Nephron progenitor cell (in vitro differentiated cells): Measurements from ENCODE around the gene ME1.
A peak's percentile ranks its signal among the peaks of the same experiment; 100 is the strongest.

Experiments
- DNase-seq: peaks from one replicate; pipeline ENCODE4 v3.0.0; 2021
- H3K27ac Mint-ChIP-seq: 2 replicates; pipeline ENCODE4 v1.8.0; 2021; ENCODE audit warnings: mild to moderate bottlenecking, moderate library complexity, mixed read lengths
- H3K27me3 Mint-ChIP-seq: 2 replicates; pipeline ENCODE4 v1.8.0; 2021; ENCODE audit warnings: mild to moderate bottlenecking, low read depth, mixed read lengths; ENCODE audit not compliant: poor library complexity
- H3K36me3 Mint-ChIP-seq: 2 replicates; pipeline ENCODE4 v1.8.0; 2021; ENCODE audit warnings: low read depth, mixed read lengths
- H3K4me1 Mint-ChIP-seq: 2 replicates; pipeline ENCODE4 v1.8.0; 2021; ENCODE audit warnings: mixed read lengths
- H3K4me3 Mint-ChIP-seq: 2 replicates; pipeline ENCODE4 v1.8.0; 2021; ENCODE audit warnings: mild to moderate bottlenecking, moderate library complexity, mixed read lengths
- H3K9me3 Mint-ChIP-seq: 2 replicates; pipeline ENCODE4 v1.8.0; 2021; ENCODE audit warnings: mild to moderate bottlenecking, moderate library complexity, mixed read lengths
- TF ChIP-seq, protein P1 (sequence below): fragments of 200-600 bp; sonication (generic); IDR thresholded peaks from 2 replicates; pipeline ENCODE4 v1.5.0; 2021; ENCODE audit warnings: antibody characterized with exemption

The ME1 gene

GRCh38 chr6:83430611-83431544 lies at the start of gene ME1:
ME1 (minus strand) TSS chr6:83431051; CDS start chr6:83430954, 97 bp downstream.
- DNase-seq, result peak; percentile 83
- Mint-ChIP-seq H3K4me1 (peaks cover 28% of the 10 kb centered on the region), H3K27ac (peak within 1 kb of the TSS; percentile 72), H3K36me3 (peaks cover 6% of the 10 kb centered on the region), H3K9me3 (peaks cover 3% of the 10 kb centered on the region), H3K27me3 (peaks cover 10% of the 10 kb centered on the region), H3K4me3 (peak within 1 kb of the TSS; percentile 85)
- TF ChIP-seq, protein P1, sequence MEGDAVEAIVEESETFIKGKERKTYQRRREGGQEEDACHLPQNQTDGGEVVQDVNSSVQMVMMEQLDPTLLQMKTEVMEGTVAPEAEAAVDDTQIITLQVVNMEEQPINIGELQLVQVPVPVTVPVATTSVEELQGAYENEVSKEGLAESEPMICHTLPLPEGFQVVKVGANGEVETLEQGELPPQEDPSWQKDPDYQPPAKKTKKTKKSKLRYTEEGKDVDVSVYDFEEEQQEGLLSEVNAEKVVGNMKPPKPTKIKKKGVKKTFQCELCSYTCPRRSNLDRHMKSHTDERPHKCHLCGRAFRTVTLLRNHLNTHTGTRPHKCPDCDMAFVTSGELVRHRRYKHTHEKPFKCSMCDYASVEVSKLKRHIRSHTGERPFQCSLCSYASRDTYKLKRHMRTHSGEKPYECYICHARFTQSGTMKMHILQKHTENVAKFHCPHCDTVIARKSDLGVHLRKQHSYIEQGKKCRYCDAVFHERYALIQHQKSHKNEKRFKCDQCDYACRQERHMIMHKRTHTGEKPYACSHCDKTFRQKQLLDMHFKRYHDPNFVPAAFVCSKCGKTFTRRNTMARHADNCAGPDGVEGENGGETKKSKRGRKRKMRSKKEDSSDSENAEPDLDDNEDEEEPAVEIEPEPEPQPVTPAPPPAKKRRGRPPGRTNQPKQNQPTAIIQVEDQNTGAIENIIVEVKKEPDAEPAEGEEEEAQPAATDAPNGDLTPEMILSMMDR, result no peak

DNA sequence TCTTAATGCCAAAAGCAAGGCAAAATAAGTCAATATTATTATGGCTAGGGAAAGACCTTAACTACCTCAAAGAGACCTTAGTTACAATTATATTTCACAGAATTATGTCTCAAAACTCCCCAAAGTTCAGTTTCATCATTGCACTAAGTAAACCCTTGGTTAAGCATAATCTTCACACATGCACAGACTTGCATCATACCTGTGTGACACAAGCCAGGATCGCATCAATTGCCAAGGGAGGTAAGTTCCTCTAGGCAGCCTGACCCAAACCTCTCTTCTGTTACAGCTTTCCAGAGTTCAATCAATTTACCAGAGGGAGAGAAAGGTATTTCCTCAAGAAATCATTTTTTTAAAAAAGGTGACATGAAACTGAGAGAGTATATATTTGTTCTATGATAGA lies 49.6 kb upstream of the ME1 start:
- no peaks in the 10 kb centered on the region for H3K36me3 Mint-ChIP-seq

DNA sequence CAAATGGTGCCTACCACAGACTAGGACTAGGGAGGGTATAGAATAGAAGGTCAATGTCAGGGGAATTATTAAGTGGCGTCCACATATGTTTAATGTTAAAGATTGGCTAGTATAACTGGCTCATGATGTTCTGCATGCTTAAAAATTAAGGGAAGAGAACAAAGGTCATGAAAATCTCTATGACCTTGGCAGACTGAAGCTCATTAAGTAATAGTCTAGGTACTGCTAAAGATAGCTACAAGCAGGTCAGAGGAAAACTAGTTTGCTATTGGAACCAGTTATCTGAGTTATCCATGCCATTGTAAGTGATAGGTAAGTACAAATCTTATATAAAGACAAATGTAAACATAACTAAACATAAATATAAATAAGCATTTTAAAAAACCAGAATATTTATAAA lies 48.5 kb upstream of the ME1 start:
- H3K9me3 Mint-ChIP-seq, result no peaks in the 10 kb centered on the region
- DNase-seq, result no peak
- no peaks in the 10 kb centered on the region for H3K36me3 Mint-ChIP-seq
- no peaks in the 10 kb centered on the region for H3K4me1 Mint-ChIP-seq
- peaks cover 5% of the 10 kb centered on the region for H3K27me3 Mint-ChIP-seq
- H3K4me3 Mint-ChIP-seq, result no peak overlapping the region
- TF ChIP-seq, protein P1, result no peak
- H3K27ac Mint-ChIP-seq, result no peak overlapping the region

More for the DNA sequence above, 49.6 kb upstream of the ME1 start:
- Mint-ChIP-seq H3K9me3 (no peaks in the 10 kb centered on the region), H3K4me1 (no peaks in the 10 kb centered on the region), H3K4me3 (no peak overlapping the region), H3K27ac (no peak overlapping the region), H3K27me3 (peaks cover 3% of the 10 kb centered on the region)
- TF ChIP-seq, protein P1, result no peak
- DNase-seq, result no peak

GRCh38 chr6:83476971-83477370 lies 46.1 kb upstream of the ME1 start:
- Mint-ChIP-seq H3K36me3 (no peaks in the 10 kb centered on the region), H3K27me3 (peaks cover 5% of the 10 kb centered on the region), H3K4me1 (no peaks in the 10 kb centered on the region), H3K4me3 (no peak overlapping the region), H3K27ac (no peak overlapping the region), H3K9me3 (no peaks in the 10 kb centered on the region)
- TF ChIP-seq, protein P1, result no peak
- no peak for DNase-seq

GRCh38 chr6:83474309-83474708 lies 43.5 kb upstream of the ME1 start:
- H3K4me3 Mint-ChIP-seq, result no peak overlapping the region
- peaks cover 5% of the 10 kb centered on the region for H3K27me3 Mint-ChIP-seq
- H3K9me3 Mint-ChIP-seq, result no peaks in the 10 kb centered on the region
- H3K36me3 Mint-ChIP-seq, result no peaks in the 10 kb centered on the region
- no peak for DNase-seq
- no peaks in the 10 kb centered on the region for H3K4me1 Mint-ChIP-seq
- H3K27ac Mint-ChIP-seq, result no peak overlapping the region
- TF ChIP-seq, protein P1, result no peak
